H9 (cell line): ENCODE results near the gene OPHN1. TPM values are rescaled to one million over a fixed set of nuclear protein-coding genes. Genes with fewer than 3 reads are reported as not detected.

Source experiments
- DNase-seq: peaks from one replicate; pipeline ENCODE4 v3.0.0-alpha.2; 2017
- H2AFZ ChIP-seq: one replicate; pipeline ENCODE4 v1.6.1; 2013; ENCODE audit warnings: mild to moderate bottlenecking, low read length, control low read depth, moderate library complexity
- H2AK5ac ChIP-seq: 2 replicates; pipeline ENCODE4 v1.6.1; 2013; ENCODE audit warnings: low read length, control low read depth, mixed read lengths; ENCODE audit not compliant: insufficient read length
- H2BK120ac ChIP-seq: one replicate; pipeline ENCODE4 v1.6.1; 2013; ENCODE audit warnings: low read depth, mild to moderate bottlenecking, low read length, control low read depth, inconsistent platforms; ENCODE audit not compliant: poor library complexity, severe bottlenecking
- H2BK12ac ChIP-seq: 2 replicates; pipeline ENCODE4 v1.6.1; 2013; ENCODE audit warnings: low read length, control low read depth, mixed read lengths, low read depth; ENCODE audit not compliant: insufficient read length
- H2BK15ac ChIP-seq: 2 replicates; pipeline ENCODE4 v1.6.1; 2013; ENCODE audit warnings: low read depth, low read length, control low read depth
- H2BK20ac ChIP-seq: one replicate; pipeline ENCODE4 v1.6.1; 2013; ENCODE audit warnings: low read depth, mild to moderate bottlenecking, low read length, control low read depth, inconsistent platforms; ENCODE audit not compliant: poor library complexity, severe bottlenecking
- H2BK5ac ChIP-seq: 2 replicates; pipeline ENCODE4 v1.6.1; 2013; ENCODE audit warnings: low read length, control low read depth, mixed read lengths; ENCODE audit not compliant: insufficient read length
- H3K14ac ChIP-seq: 2 replicates; pipeline ENCODE4 v1.6.1; 2013; ENCODE audit warnings: low read length, control low read depth; ENCODE audit not compliant: insufficient read depth
- H3K18ac ChIP-seq: 2 replicates; pipeline ENCODE4 v1.6.1; 2013; ENCODE audit warnings: low read depth, mild to moderate bottlenecking, mixed read lengths, low read length, control low read depth; ENCODE audit not compliant: insufficient read length
- H3K23ac ChIP-seq: 2 replicates; pipeline ENCODE4 v1.6.1; 2013; ENCODE audit warnings: low read length, control low read depth, mixed read lengths, low read depth; ENCODE audit not compliant: insufficient read length
- H3K23me2 ChIP-seq: 2 replicates; pipeline ENCODE4 v1.6.1; 2013; ENCODE audit warnings: low read depth, mild to moderate bottlenecking, mixed read lengths, low read length, control low read depth; ENCODE audit not compliant: insufficient read length, poor library complexity, severe bottlenecking
- H3K27ac ChIP-seq: 2 replicates; pipeline ENCODE4 v1.5.1; 2013; ENCODE audit warnings: low read length, control low read depth, mixed read lengths, low read depth; ENCODE audit not compliant: insufficient read length
- H3K27me3 ChIP-seq: 2 replicates; pipeline ENCODE4 v1.6.1; 2013; ENCODE audit warnings: low read length, control low read depth, inconsistent platforms; ENCODE audit not compliant: insufficient read depth
- H3K4ac ChIP-seq: 2 replicates; pipeline ENCODE4 v1.6.1; 2013; ENCODE audit warnings: low read depth, mild to moderate bottlenecking, control low read depth, inconsistent platforms, low read length, moderate library complexity
- H3K4me1 ChIP-seq: 2 replicates; pipeline ENCODE4 v1.6.1; 2013; ENCODE audit warnings: low read length, control low read depth, inconsistent platforms; ENCODE audit not compliant: insufficient read depth
- H3K4me2 ChIP-seq: 2 replicates; pipeline ENCODE4 v1.6.1; 2013; ENCODE audit warnings: low read length, control low read depth, mixed read lengths; ENCODE audit not compliant: insufficient read length, insufficient read depth
- H3K56ac ChIP-seq: 2 replicates; pipeline ENCODE4 v1.6.1; 2013; ENCODE audit warnings: low read depth, mild to moderate bottlenecking, mixed read lengths, low read length, control low read depth; ENCODE audit not compliant: insufficient read length
- H3K79me1 ChIP-seq: 2 replicates; pipeline ENCODE4 v1.6.1; 2013; ENCODE audit warnings: low read depth, mild to moderate bottlenecking, moderate library complexity, low read length, control low read depth, inconsistent platforms; ENCODE audit not compliant: insufficient read depth, poor library complexity, severe bottlenecking
- H3K79me2 ChIP-seq: 2 replicates; pipeline ENCODE4 v1.6.1; 2013; ENCODE audit warnings: low read length, control low read depth, inconsistent platforms; ENCODE audit not compliant: insufficient read depth
- H3K9ac ChIP-seq: 2 replicates; pipeline ENCODE4 v1.6.1; 2013; ENCODE audit warnings: low read length, control low read depth, mixed read lengths; ENCODE audit not compliant: insufficient read length; ENCODE audit errors: extremely low read depth
- H3K9me3 ChIP-seq: one replicate; pipeline ENCODE4 v1.6.1; 2013; ENCODE audit warnings: low read depth, low read length, inconsistent platforms; ENCODE audit not compliant: control insufficient read depth
- H3T11ph ChIP-seq: one replicate; pipeline ENCODE4 v1.6.1; 2013; ENCODE audit warnings: mild to moderate bottlenecking, low read length, control low read depth, inconsistent platforms
- H4K20me1 ChIP-seq: one replicate; pipeline ENCODE4 v1.6.1; 2013; ENCODE audit not compliant: control insufficient read depth, insufficient read length, insufficient read depth
- H4K5ac ChIP-seq: 2 replicates; pipeline ENCODE4 v1.6.1; 2013; ENCODE audit warnings: low read depth, mild to moderate bottlenecking, mixed read lengths, low read length, control low read depth; ENCODE audit not compliant: insufficient read length
- H4K8ac ChIP-seq: replicated peaks from 2 replicates; pipeline ENCODE4 v1.6.1; 2013; ENCODE audit warnings: low read length, control low read depth, mixed read lengths, low read depth; ENCODE audit not compliant: insufficient read length
- H4K91ac ChIP-seq: 2 replicates; pipeline ENCODE4 v1.6.1; 2013; ENCODE audit warnings: low read depth, mild to moderate bottlenecking, moderate library complexity, mixed read lengths, low read length, control low read depth; ENCODE audit not compliant: insufficient read length
- H3K27ac Mint-ChIP-seq, 3 experiments: 2 replicates in 2 of 3; 3 replicates in 1 of 3; pipeline ENCODE4 v1.8.0; 2020 to 2021; ENCODE audit warnings: mixed read lengths in 3 of 3, mild to moderate bottlenecking in 1 of 3, moderate library complexity in 1 of 3
- H3K27me3 Mint-ChIP-seq: 2 replicates; pipeline ENCODE4 v1.8.0; 2021; ENCODE audit warnings: low read depth, mild to moderate bottlenecking, moderate library complexity, mixed read lengths
- H3K36me3 Mint-ChIP-seq, 3 experiments: 2 replicates in 2 of 3; 3 replicates in 1 of 3; pipeline ENCODE4 v1.8.0; 2020 to 2021; ENCODE audit warnings: low read depth in 3 of 3, mixed read lengths in 3 of 3; ENCODE audit not compliant: insufficient read depth in 1 of 3
- H3K4me1 Mint-ChIP-seq, 2 experiments: 2 replicates each; pipeline ENCODE4 v1.8.0; 2020; ENCODE audit warnings: mixed read lengths in 2 of 2
- H3K4me3 Mint-ChIP-seq, 2 experiments: 2 replicates in 1 of 2; 3 replicates in 1 of 2; pipeline ENCODE4 v1.8.0; 2020 to 2021; ENCODE audit warnings: mild to moderate bottlenecking in 2 of 2, mixed read lengths in 2 of 2, moderate library complexity in 1 of 2
- H3K9me3 Mint-ChIP-seq, 2 experiments: 2 replicates in 1 of 2; 3 replicates in 1 of 2; pipeline ENCODE4 v1.8.0; 2020; ENCODE audit warnings: mild to moderate bottlenecking in 2 of 2, mixed read lengths in 2 of 2, moderate library complexity in 1 of 2
- CTCF ChIP-seq: fragments of 200-600 bp; sonication (generic); conservative IDR thresholded peaks from 3 replicates; pipeline ENCODE4 v1.8.0; 2021; ENCODE audit warnings: antibody characterized with exemption, mild to moderate bottlenecking
- WGBS: extraction: QIAGEN DNeasy Blood & Tissue Kit; methylation state at CpG from one replicate; pipeline ENCODE4 v1.1.7; 2013; ENCODE audit warnings: missing lambda C conversion rate, low lambda C conversion rate, mixed read lengths; ENCODE audit not compliant: insufficient read length; ENCODE audit errors: extremely low coverage; 5-methylcytosine and 5-hydroxymethylcytosine counted together
- total RNA-seq: library from RNA; stranded (reverse); gene quantifications from 2 replicates; pipeline ENCODE4 v1.2.1, GENCODE V29; 2021

The OPHN1 gene
- total RNA-seq, 1 experiment from 2014 or later: 1.5 TPM

GRCh38 chrX:68133181-68133580 lies 300.1 kb downstream of the OPHN1 start:
- Histone ChIP-seq H3K23me2 (no peaks in the 10 kb centered on the region), H2AK5ac (no peak overlapping the region), H3K9ac (no peak overlapping the region), H3K14ac (no peak overlapping the region), H2BK12ac (no peak overlapping the region), H3K18ac (no peak overlapping the region), H3K4me2 (no peak overlapping the region), H3K27ac (no peak overlapping the region), H3K4ac (no peak overlapping the region), H4K91ac (no peak overlapping the region), H3T11ph (no peak overlapping the region), H3K23ac (no peak overlapping the region), H2BK5ac (no peak overlapping the region), H2BK20ac (no peak overlapping the region), H3K4me1 (no peaks in the 10 kb centered on the region), H3K9me3 (peaks cover 15% of the 10 kb centered on the region), H3K79me1 (no peaks in the 10 kb centered on the region), H4K5ac (no peak overlapping the region), H4K20me1 (no peaks in the 10 kb centered on the region), H4K8ac (no peak overlapping the region), H3K27me3 (no peaks in the 10 kb centered on the region), H2BK120ac (no peak overlapping the region), H3K79me2 (no peaks in the 10 kb centered on the region), H3K56ac (no peak overlapping the region), H2AFZ (no peak overlapping the region), H2BK15ac (no peak overlapping the region)
- H3K27me3 Mint-ChIP-seq: no peaks in the 10 kb centered on the region
- no CpG with 5 or more reads among the region's 4 CpGs for WGBS
- H3K36me3 Mint-ChIP-seq: peaks cover 0 to 3% (median 2%) of the 10 kb centered on the region in 3 experiments; a peak in 4 of 7 replicates
- H3K4me3 Mint-ChIP-seq: no peak overlapping the region
- peaks cover 0 to 5% of the 10 kb centered on the region in 2 experiments; a peak in 3 of 4 replicates for H3K4me1 Mint-ChIP-seq
- H3K27ac Mint-ChIP-seq: no peak overlapping the region
- peaks cover 44 to 56% of the 10 kb centered on the region in 2 experiments for H3K9me3 Mint-ChIP-seq
- no peak for DNase-seq
- no peak for TF ChIP-seq CTCF
